MCF 10A (cell line): Measurements from ENCODE around the gene MTMR3. TPM values are rescaled to one million over a fixed set of nuclear protein-coding genes. Genes with fewer than 3 reads are reported as not detected.

Experiments
- BruUV-seq: library from RNA; stranded (reverse); fragments of 400-500 nt; replicated peaks from 2 replicates; lab custom pipeline; 2021; lab: Mats Ljungman, UMichigan
- CTCF ChIA-PET: fragments of 300-600 bp; sonication (Branson Sonifier 250); formaldehyde crosslinking; extraction: SDS; loops from one replicate; lab custom pipeline; 2021; ENCODE audit warnings: antibody characterized with exemption, inconsistent platforms; lab: Yijun Ruan, JAX
- POLR2A ChIA-PET: fragments of 300-600, 350-650 bp; sonication (Branson Sonifier 250); formaldehyde crosslinking; extraction: SDS; loops from one replicate; lab custom pipeline; 2020; ENCODE audit warnings: antibody characterized with exemption, inconsistent platforms; lab: Yijun Ruan, JAX
- DNase-seq: peaks from one replicate; pipeline ENCODE4 v3.0.0-alpha.2; 2018; ENCODE audit not compliant: unreplicated experiment
- H3K27ac Mint-ChIP-seq: one replicate; pipeline ENCODE4 v1.8.0; 2022; ENCODE audit warnings: mild to moderate bottlenecking, low read depth, mixed read lengths; ENCODE audit not compliant: unreplicated experiment
- H3K27me3 Mint-ChIP-seq: one replicate; pipeline ENCODE4 v1.8.0; 2022; ENCODE audit warnings: mixed read lengths; ENCODE audit not compliant: insufficient read depth, unreplicated experiment
- H3K36me3 Mint-ChIP-seq: one replicate; pipeline ENCODE4 v1.8.0; 2022; ENCODE audit warnings: mild to moderate bottlenecking, moderate library complexity, mixed read lengths; ENCODE audit not compliant: insufficient read depth, unreplicated experiment
- H3K4me1 Mint-ChIP-seq: one replicate; pipeline ENCODE4 v1.8.0; 2022; ENCODE audit warnings: mixed read lengths; ENCODE audit not compliant: insufficient read depth, unreplicated experiment
- H3K4me3 Mint-ChIP-seq: one replicate; pipeline ENCODE4 v1.8.0; 2022; ENCODE audit warnings: mild to moderate bottlenecking, moderate library complexity, mixed read lengths; ENCODE audit not compliant: unreplicated experiment
- H3K9me3 Mint-ChIP-seq: one replicate; pipeline ENCODE4 v1.8.0; 2022; ENCODE audit warnings: mixed read lengths; ENCODE audit not compliant: unreplicated experiment
- CTCF ChIP-seq: fragments of 200-600 bp; IDR thresholded peaks from one replicate; pipeline ENCODE4 v1.8.0; 2022; ENCODE audit warnings: antibody characterized with exemption, mild to moderate bottlenecking; ENCODE audit not compliant: unreplicated experiment
- intact Hi-C: fragments of 100-400 bp; cut with micrococcal nuclease; formaldehyde crosslinking; loops from 2 replicates; pipeline ENCODE4 v1.14.1; 2022
- total RNA-seq: library from RNA; stranded (reverse); gene quantifications from 2 replicates; pipeline ENCODE4 v1.2.3, GENCODE V29; 2022

The MTMR3 gene
- total RNA-seq, 1 experiment from 2014 or later: 34.4 TPM

DNA sequence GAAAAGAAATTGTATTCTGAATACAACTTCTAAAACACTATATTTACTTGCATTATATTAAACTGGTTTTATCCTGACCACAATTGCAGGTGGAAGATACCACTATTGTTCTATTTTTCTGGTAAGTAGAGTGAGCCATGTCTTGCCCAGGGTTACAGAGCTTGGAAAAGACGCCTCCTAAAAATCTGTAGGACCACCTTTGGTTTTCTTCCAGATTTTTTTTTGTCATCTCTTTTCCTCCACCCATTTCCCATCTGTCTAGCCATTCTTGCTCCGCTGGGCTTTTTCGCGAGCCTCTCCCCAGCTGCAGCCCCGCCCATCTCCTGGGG, 294 bp upstream of the MTMR3 start:
- no peak for TF ChIP-seq CTCF

GRCh38 chr22:29883775-29884097, 762 bp downstream of the MTMR3 start:
- TF ChIP-seq CTCF: no peak
- POLR2A ChIA-PET: interaction anchor here (0.6 to 1.8 kb wide), 12 partner anchors 9 to 162 kb away, joined by 3 to 15 read pairs (median 5); partner anchors contain the start of genes ASCC2, UQCR10 and ZMAT5
- H3K27ac Mint-ChIP-seq: peak overlapping the region; percentile 71
- H3K4me3 Mint-ChIP-seq: peak overlapping the region; percentile 84
- H3K9me3 Mint-ChIP-seq: no peaks in the 10 kb centered on the region
- intact Hi-C loops: loop anchor here (1.0 kb wide), 2 partner anchors 45 to 111 kb away; partner anchors contain the start of gene ASCC2
- no peaks in the 10 kb centered on the region for H3K36me3 Mint-ChIP-seq
- CTCF ChIA-PET: interaction anchor here (0.6 to 0.9 kb wide), 3 partner anchors 24 to 96 kb away, joined by 3 read pairs; no protein-coding TSS in a partner anchor
- no TSS peak for BruUV-seq
- peaks cover 11% of the 10 kb centered on the region for H3K4me1 Mint-ChIP-seq
- DNase-seq: no peak
- no peaks in the 10 kb centered on the region for H3K27me3 Mint-ChIP-seq

More for the DNA sequence above, 294 bp upstream of the MTMR3 start:
- no peaks in the 10 kb centered on the region for H3K36me3 Mint-ChIP-seq
- H3K27ac Mint-ChIP-seq: peak overlapping the region; percentile 71
- peak overlapping the region; percentile 84 for H3K4me3 Mint-ChIP-seq
- POLR2A ChIA-PET: interaction anchor here (0.6 to 1.8 kb wide), 10 partner anchors 8 to 474 kb away, joined by 3 to 15 read pairs (median 4); partner anchors contain the start of genes CCDC157, SF3A1, UQCR10 and ZMAT5
- CTCF ChIA-PET: interaction anchor here (0.6 to 1.1 kb wide), 2 partner anchors 85 to 178 kb away, joined by 3 to 4 read pairs; no protein-coding TSS in a partner anchor
- H3K27me3 Mint-ChIP-seq: no peaks in the 10 kb centered on the region
- intact Hi-C loops: loop anchor here (1.0 kb wide), 2 partner anchors 44 to 112 kb away; partner anchors contain the start of gene ASCC2
- no peaks in the 10 kb centered on the region for H3K9me3 Mint-ChIP-seq
- DNase-seq: no peak
- no TSS peak for BruUV-seq
- H3K4me1 Mint-ChIP-seq: peaks cover 7% of the 10 kb centered on the region

DNA sequence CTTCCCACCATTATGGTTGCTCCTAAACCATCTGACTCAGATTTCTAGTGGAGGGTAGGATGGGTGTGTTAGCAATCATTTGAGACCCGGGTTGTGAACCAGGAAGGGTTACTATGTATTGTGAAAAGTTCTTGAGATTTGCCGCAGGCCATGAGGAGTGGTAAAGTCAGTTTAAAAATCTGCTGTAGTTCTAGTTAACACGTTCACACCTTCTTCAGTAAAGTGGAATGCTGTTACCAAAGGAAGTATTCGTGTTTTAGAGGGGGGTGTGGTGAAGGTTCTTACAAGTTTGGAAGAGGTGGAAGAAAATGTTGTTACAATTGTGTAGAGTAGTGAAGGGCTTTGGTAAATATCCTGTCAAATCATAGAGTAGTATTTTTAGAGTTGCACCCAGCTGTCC, 2.6 kb downstream of the MTMR3 start:
- POLR2A ChIA-PET: interaction anchor here (0.9 to 2.0 kb wide), 3 partner anchors 19 to 90 kb away, joined by 3 to 7 read pairs (median 3); no protein-coding TSS in a partner anchor

DNA sequence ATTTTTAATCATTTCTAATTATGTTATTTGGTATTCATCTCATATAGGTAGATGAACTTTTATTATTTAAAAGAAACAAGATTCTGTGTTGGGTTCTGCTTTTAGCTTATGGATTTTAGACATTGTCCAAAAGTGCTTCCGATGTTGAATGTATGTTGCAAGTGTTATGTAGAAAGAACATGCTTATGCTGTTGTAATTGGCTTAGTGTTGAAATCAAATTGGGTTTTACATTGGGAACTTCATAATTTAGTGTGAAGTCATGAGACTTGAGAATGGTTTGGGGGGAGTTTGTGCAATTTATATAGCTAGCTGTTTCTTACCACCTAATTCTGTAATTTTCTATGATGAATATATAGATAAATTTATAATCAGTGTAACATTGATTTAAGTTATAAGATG, 3.6 kb downstream of the MTMR3 start:
- no peak for TF ChIP-seq CTCF
- peaks cover 11% of the 10 kb centered on the region for H3K4me1 Mint-ChIP-seq
- ChIA-PET CTCF (interaction anchor here (0.7 to 1.2 kb wide), 2 partner anchors 19 to 118 kb away, joined by 3 read pairs; no protein-coding TSS in a partner anchor), POLR2A (interaction anchor here (0.6 to 2.0 kb wide), 10 partner anchors 15 to 1064 kb away, joined by 3 to 8 read pairs (median 3); partner anchors contain the start of gene ASCC2)
- no peaks in the 10 kb centered on the region for H3K27me3 Mint-ChIP-seq
- intact Hi-C loops: no loop called here
- H3K4me3 Mint-ChIP-seq: no peak overlapping the region
- no peak for DNase-seq
- no TSS peak for BruUV-seq
- H3K27ac Mint-ChIP-seq: no peak overlapping the region
- no peaks in the 10 kb centered on the region for H3K9me3 Mint-ChIP-seq
- H3K36me3 Mint-ChIP-seq: no peaks in the 10 kb centered on the region

More for the DNA sequence above, 2.6 kb downstream of the MTMR3 start:
- H3K4me3 Mint-ChIP-seq: no peak overlapping the region
- TF ChIP-seq CTCF: no peak
- intact Hi-C loops: no loop called here
- no peak for DNase-seq
- BruUV-seq: no TSS peak
- H3K9me3 Mint-ChIP-seq: no peaks in the 10 kb centered on the region
- H3K36me3 Mint-ChIP-seq: no peaks in the 10 kb centered on the region
- H3K27me3 Mint-ChIP-seq: no peaks in the 10 kb centered on the region
- no peak overlapping the region for H3K27ac Mint-ChIP-seq
- peaks cover 11% of the 10 kb centered on the region for H3K4me1 Mint-ChIP-seq
- CTCF ChIA-PET: no interaction called here
